GM12878 (cell line): ENCODE data around the gene IP6K3. TPM values are rescaled to one million over a fixed set of nuclear protein-coding genes. Genes with fewer than 3 reads are reported as not detected.

ENCODE experiments used
- ATAC-seq: fragments of 200-7000 bp; cut with Tn5 transposase; 3 replicates; pipeline ENCODE4 v1.9.1; 2020; ENCODE audit warnings: mild to moderate bottlenecking, moderate library complexity
- BruUV-seq: library from RNA; stranded (reverse); fragments of 400-500 nt; replicated peaks from 2 replicates; lab custom pipeline; 2021; lab: Mats Ljungman, UMichigan
- CTCF ChIA-PET: fragments of 300-600 bp; sonication (Branson Sonifier 250); formaldehyde crosslinking; extraction: SDS; loops from one replicate; lab custom pipeline; 2021; ENCODE audit warnings: inconsistent platforms; lab: Yijun Ruan, JAX
- POLR2A ChIA-PET: fragments of 350-600 bp; formaldehyde crosslinking; extraction: SDS; loops from one replicate; lab custom pipeline; 2021; ENCODE audit warnings: inconsistent platforms; lab: Charles Lee
- RAD21 ChIA-PET: fragments of 300-600 bp; sonication (Branson Sonifier 250); formaldehyde crosslinking; loops from one replicate; lab custom pipeline; 2023; ENCODE audit warnings: antibody characterized with exemption; ENCODE audit not compliant: unreplicated experiment; lab: Charles Lee
- SMC1A ChIA-PET: fragments of 300-600 bp; sonication (Branson Sonifier 250); formaldehyde crosslinking; loops from one replicate; lab custom pipeline; 2023; ENCODE audit not compliant: unreplicated experiment, uncharacterized antibody; lab: Charles Lee
- DNase-seq: peaks from one replicate; pipeline ENCODE4 v3.0.0-alpha.2; 2011; ENCODE audit warnings: low read depth, low spot score
- FAIRE-seq: peaks from 3 replicates; lab custom pipeline; 2011; peaks lifted over from hg19 to GRCh38; lab: Jason Lieb, UNC
- H2AFZ ChIP-seq: 2 replicates; pipeline ENCODE4 v1.6.0; 2011; ENCODE audit warnings: low read depth, low read length, control low read depth; ENCODE audit not compliant: control insufficient read depth
- H3K27ac ChIP-seq: 2 replicates; pipeline ENCODE4 v1.5.1; 2011; ENCODE audit warnings: control low read depth; ENCODE audit not compliant: control insufficient read depth, insufficient read depth
- H3K27me3 ChIP-seq, 2 experiments: replicated peaks in 1 of 2; 2 replicates each; pipeline versions ENCODE4 v1.6.0 to v1.6.1; 2011; ENCODE audit warnings: low read length in 1 of 2; ENCODE audit not compliant: control insufficient read depth in 2 of 2, insufficient read depth in 2 of 2
- H3K36me3 ChIP-seq, 2 experiments: 2 replicates each; pipeline ENCODE4 v1.5.1; 2011; ENCODE audit warnings: low read length in 1 of 2; ENCODE audit not compliant: control insufficient read depth in 2 of 2, insufficient read depth in 2 of 2
- H3K4me1 ChIP-seq: 2 replicates; pipeline ENCODE4 v1.6.1; 2011; ENCODE audit warnings: mild to moderate bottlenecking, low read length, moderate library complexity, mixed read lengths; ENCODE audit not compliant: control insufficient read depth, insufficient read depth
- H3K4me2 ChIP-seq: 2 replicates; pipeline ENCODE4 v1.6.0; 2011; ENCODE audit warnings: control low read depth; ENCODE audit not compliant: control insufficient read depth, insufficient read depth
- H3K4me3 ChIP-seq: fragments of 200-600 bp; sonication (generic); 2 replicates; pipeline ENCODE4 v1.5.1; 2016
- H3K79me2 ChIP-seq: 2 replicates; pipeline ENCODE4 v1.6.0; 2011; ENCODE audit warnings: low read length; ENCODE audit not compliant: control insufficient read depth, insufficient read depth
- H3K9ac ChIP-seq: 2 replicates; pipeline ENCODE4 v1.8.0; 2011; ENCODE audit warnings: low read length, control low read depth, mixed read lengths; ENCODE audit not compliant: control insufficient read depth, insufficient read depth
- H3K9me3 ChIP-seq: replicated peaks from 3 replicates; pipeline ENCODE4 v1.5.1; 2011; ENCODE audit warnings: mild to moderate bottlenecking, low read length; ENCODE audit not compliant: control insufficient read depth, insufficient read depth
- H4K20me1 ChIP-seq: 2 replicates; pipeline ENCODE4 v1.6.0; 2011; ENCODE audit not compliant: control insufficient read depth, insufficient read depth
- CBX5 ChIP-seq: sonication (generic); IDR thresholded peaks from 2 replicates; pipeline ENCODE4 v1.6.1; 2016; ENCODE audit warnings: low read depth, moderate library complexity, mild to moderate bottlenecking, inconsistent platforms
- GATAD2B ChIP-seq: fragments of 450-650 bp; conservative IDR thresholded peaks from 2 replicates; pipeline ENCODE4 v1.6.1; 2017; ENCODE audit warnings: low read depth, mild to moderate bottlenecking, moderate library complexity
- IKZF2 ChIP-seq, 2 experiments: fragments of 450-650 bp; IDR thresholded peaks; 2 replicates each; pipeline ENCODE4 v1.6.1; 2017; ENCODE audit warnings: mild to moderate bottlenecking in 2 of 2, moderate library complexity in 2 of 2
- MTA3 ChIP-seq: IDR thresholded peaks from 2 replicates; pipeline ENCODE4 v1.6.1; 2012; ENCODE audit warnings: low read length, inconsistent platforms, borderline replicate concordance
- PML ChIP-seq: IDR thresholded peaks from 2 replicates; pipeline ENCODE4 v1.6.1; 2012; ENCODE audit warnings: low read length, inconsistent platforms
- RAD51 ChIP-seq: fragments of 450-650 bp; IDR thresholded peaks from 2 replicates; pipeline ENCODE4 v1.6.1; 2016; ENCODE audit warnings: moderate library complexity, mild to moderate bottlenecking, inconsistent platforms
- WGBS: methylation state at CpG from one replicate; pipeline ENCODE4 v1.1.6; 2016; ENCODE audit warnings: low lambda C conversion rate; ENCODE audit not compliant: insufficient replicate concordance, insufficient coverage; ENCODE audit errors: missing lambda C conversion rate; 5-methylcytosine and 5-hydroxymethylcytosine counted together
- in situ Hi-C: fragments of 300-500 bp; cut with MboI; formaldehyde crosslinking; loops from 9 replicates; pipeline ENCODE4 v1.14.3; 2018; ENCODE audit warnings: mixed read lengths
- intact Hi-C: fragments of 100-400 bp; cut with micrococcal nuclease; formaldehyde crosslinking; loops from one replicate; pipeline ENCODE4 v1.14.2; 2022; ENCODE audit not compliant: unreplicated experiment
- polyA plus RNA-seq, 11 experiments: library from polyadenylated mRNA; depleted of rRNA in 4 of 11; unstranded in 6 of 11; stranded (reverse) in 5 of 11; fragments of >200 nt; fragmentation: Nextera tagmentation in 4 of 11; fragmentation: Illumina TruSeq in 1 of 11; extraction: Ambion mirVana in 4 of 11; extraction: Trizol in 1 of 11; gene quantifications; 1 replicate in 1 of 11; 2 replicates in 10 of 11; pipeline versions ENCODE4 v1.2.1 to v1.2.3, GENCODE V29; 2011 to 2016; ENCODE audit warnings: inconsistent platforms in 2 of 11, missing spikeins in 2 of 11, low read depth in 1 of 11
- total RNA-seq, 4 experiments: library from RNA; depleted of rRNA in 3 of 4; stranded (reverse); fragments of >200 nt in 3 of 4; fragmentation: Illumina TruSeq in 1 of 4; extraction: Trizol in 1 of 4; gene quantifications; 2 replicates each; pipeline versions ENCODE4 v1.2.1 to v1.2.3, GENCODE V29; 2013 to 2021
- TF ChIP-seq, protein P1 (sequence below): IDR thresholded peaks from 2 replicates; pipeline ENCODE4 v1.6.1; 2011; ENCODE audit warnings: mild to moderate bottlenecking, low read depth, low read length, moderate library complexity; ENCODE audit not compliant: insufficient replicate concordance

Gene IP6K3
- total and polyA plus RNA-seq, 10 of the 15 experiments (the other 5 are each of a cell fraction or from before 2014, with no cell fraction given): 0.02 to 0.15 (median 0.09) TPM; not detected in 7

DNA sequence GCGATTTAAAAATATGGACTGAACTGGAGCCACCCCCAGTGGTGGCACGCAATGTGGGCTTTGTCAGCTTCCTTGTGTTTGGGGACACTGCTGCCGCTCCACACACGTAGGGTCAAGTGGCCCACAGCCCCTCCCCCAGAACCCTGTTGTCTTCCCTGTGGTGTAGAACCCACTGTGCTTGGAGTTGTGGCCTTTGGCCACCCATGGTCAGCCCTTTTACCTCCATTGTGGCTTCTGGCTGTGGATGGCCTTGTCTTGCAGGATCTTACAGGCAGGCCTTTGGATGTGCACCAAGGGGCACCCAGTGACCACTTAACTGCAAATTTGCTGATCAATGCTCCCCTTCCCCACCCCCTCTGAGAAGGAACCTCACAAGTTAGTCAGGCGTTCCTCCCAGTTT, 44.2 kb upstream of the IP6K3 start (continued):
- TF ChIP-seq GATAD2B: no peak

DNA sequence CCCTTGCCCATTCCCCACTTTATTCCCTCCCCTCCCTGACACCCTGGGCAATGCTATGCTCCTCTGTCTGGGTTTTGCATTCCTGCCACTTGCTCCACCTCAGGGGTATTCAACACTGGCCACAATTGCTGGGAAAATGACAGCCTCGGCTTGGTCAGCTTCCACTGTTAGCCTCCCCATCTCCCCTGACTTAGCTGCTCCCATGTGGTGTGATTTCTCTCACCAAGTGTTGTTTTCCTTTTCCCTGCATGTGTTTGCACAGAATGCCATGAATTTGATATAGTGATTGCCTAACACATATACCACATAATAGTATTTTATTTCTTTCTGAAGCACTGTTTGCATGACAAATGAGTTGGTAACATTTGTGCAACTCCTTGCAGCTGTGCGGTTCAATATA, 43.7 kb upstream of the IP6K3 start:
- H4K20me1 ChIP-seq: no peaks in the 10 kb centered on the region; the same call in 1 of the 2 replicates
- H3K4me2 ChIP-seq: no peak overlapping the region
- TF ChIP-seq PML (no peak), IKZF2 (IDR thresholded peaks at IDR 0.05) (no peak), MTA3 (no peak), RAD51 (no peak), CBX5 (no peak)
- TF ChIP-seq, protein P1, sequence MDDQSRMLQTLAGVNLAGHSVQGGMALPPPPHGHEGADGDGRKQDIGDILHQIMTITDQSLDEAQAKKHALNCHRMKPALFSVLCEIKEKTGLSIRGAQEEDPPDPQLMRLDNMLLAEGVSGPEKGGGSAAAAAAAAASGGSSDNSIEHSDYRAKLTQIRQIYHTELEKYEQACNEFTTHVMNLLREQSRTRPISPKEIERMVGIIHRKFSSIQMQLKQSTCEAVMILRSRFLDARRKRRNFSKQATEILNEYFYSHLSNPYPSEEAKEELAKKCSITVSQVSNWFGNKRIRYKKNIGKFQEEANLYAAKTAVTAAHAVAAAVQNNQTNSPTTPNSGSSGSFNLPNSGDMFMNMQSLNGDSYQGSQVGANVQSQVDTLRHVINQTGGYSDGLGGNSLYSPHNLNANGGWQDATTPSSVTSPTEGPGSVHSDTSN: no peak
- CTCF ChIA-PET: no interaction called here
- no peak for ATAC-seq
- H3K4me3 ChIP-seq: no peak overlapping the region
- no TSS peak for BruUV-seq
- no peaks in the 10 kb centered on the region for H3K9me3 ChIP-seq
- no peak for DNase-seq
- H3K79me2 ChIP-seq: peaks cover 30% of the 10 kb centered on the region
- POLR2A ChIA-PET: no interaction called here
- no peak overlapping the region for H3K27ac ChIP-seq
- SMC1A ChIA-PET: no interaction called here
- no peak for FAIRE-seq
- RAD21 ChIA-PET: no interaction called here
- intact Hi-C loops: no loop called here
- no peak overlapping the region for H2AFZ ChIP-seq
- 43% methylated on average over 2 of the region's 2 CpGs for WGBS
- H3K4me1 ChIP-seq: peaks cover 6% of the 10 kb centered on the region
- in situ Hi-C loops: no loop called here
- no peaks in the 10 kb centered on the region for H3K36me3 ChIP-seq
- no peak overlapping the region for H3K9ac ChIP-seq
- H3K27me3 ChIP-seq: no peaks in the 10 kb centered on the region
